HCT116 (cell line): ENCODE measurements around the gene RGCC. TPM values are rescaled to one million over a fixed set of nuclear protein-coding genes. Genes with fewer than 3 reads are reported as not detected.
"Not testable (repeated sequence)": the region's sequence is repeated elsewhere in the genome, so short reads cannot be mapped to it uniquely, and the experiment has no call there.

ENCODE experiments used
- ATAC-seq: fragments of 200-7000 bp; cut with Tn5 transposase; 2 replicates; pipeline ENCODE4 v1.9.1; 2020; ENCODE audit warnings: mild to moderate bottlenecking, moderate library complexity
- BruUV-seq: library from RNA; stranded (reverse); fragments of 400-500 nt; replicated peaks from 2 replicates; lab custom pipeline; 2021; lab: Mats Ljungman, UMichigan
- CTCF ChIA-PET: fragments of 300-600 bp; sonication (Branson Sonifier 250); formaldehyde crosslinking; loops from one replicate; lab custom pipeline; 2021; ENCODE audit warnings: antibody characterized with exemption; lab: Charles Lee
- POLR2A ChIA-PET: fragments of 300-600, 350-600 bp; sonication (Branson Sonifier 250); formaldehyde crosslinking; loops from one replicate; lab custom pipeline; 2021; ENCODE audit warnings: antibody characterized with exemption; lab: Charles Lee
- RAD21 ChIA-PET, 2 experiments: fragments of 300-600 bp; sonication (Branson Sonifier 250); formaldehyde crosslinking; loops; one replicate each; lab custom pipeline; 2023; ENCODE audit warnings: low total read pairs in 2 of 2; ENCODE audit not compliant: uncharacterized antibody in 2 of 2, unreplicated experiment in 2 of 2, low non-redundant PET in 1 of 2; lab: Charles Lee
- DNase-seq: peaks from one replicate; pipeline ENCODE4 v3.0.0-alpha.2; 2010; ENCODE audit warnings: low read depth, low spot score
- H2AFZ ChIP-seq: fragments of 200-600 bp; shearing (Covaris generic), sonication (generic); 2 replicates; pipeline ENCODE4 v1.6.1; 2017; ENCODE audit warnings: low read depth, mixed run types, mixed read lengths, antibody characterized with exemption, low read length; ENCODE audit not compliant: poor library complexity, severe bottlenecking
- H3K27ac ChIP-seq: 2 replicates; pipeline ENCODE4 v1.5.1; 2012; ENCODE audit warnings: low read depth, low read length
- H3K27me3 ChIP-seq: fragments of 200-600 bp; sonication (generic); 2 replicates; pipeline ENCODE4 v1.6.1; 2016; ENCODE audit warnings: mixed run types, low read length, mixed read lengths; ENCODE audit not compliant: insufficient read depth
- H3K36me3 ChIP-seq, 2 experiments: fragments of 200-500 bp in 1 of 2; fragments of 200-600 bp in 1 of 2; sonication (Bioruptor generic) in 1 of 2; sonication (generic) in 1 of 2; 2 replicates each; pipeline versions ENCODE4 v1.5.1 to v1.6.1; 2014 to 2016; ENCODE audit warnings: low read length in 2 of 2, inconsistent platforms in 1 of 2, mixed read lengths in 1 of 2, mixed run types in 1 of 2; ENCODE audit not compliant: insufficient read depth in 2 of 2, control insufficient read depth in 1 of 2
- H3K4me1 ChIP-seq, 2 experiments: fragments of 200-600 bp in 1 of 2; sonication (generic) in 1 of 2; 2 replicates each; pipeline versions ENCODE4 v1.5.1 to v1.6.1; 2012 to 2017; ENCODE audit warnings: low read length in 2 of 2, inconsistent platforms in 1 of 2, mild to moderate bottlenecking in 1 of 2, mixed read lengths in 1 of 2, mixed run types in 1 of 2, moderate library complexity in 1 of 2; ENCODE audit not compliant: insufficient read depth in 2 of 2, control insufficient read depth in 1 of 2
- H3K4me2 ChIP-seq: fragments of 200-600 bp; sonication (generic); 2 replicates; pipeline ENCODE4 v1.6.1; 2017; ENCODE audit warnings: mixed run types, low read length, mixed read lengths
- H3K4me3 ChIP-seq, 2 experiments: fragments of 200-600 bp in 1 of 2; sonication (generic) in 1 of 2; replicated peaks in 1 of 2; 2 replicates each; pipeline ENCODE4 v1.5.1; 2011 to 2016; ENCODE audit warnings: low read length in 2 of 2, control low read depth in 1 of 2, low read depth in 1 of 2, mild to moderate bottlenecking in 1 of 2, mixed read lengths in 1 of 2, mixed run types in 1 of 2
- H3K79me2 ChIP-seq: fragments of 200-600 bp; sonication (generic); 2 replicates; pipeline ENCODE4 v1.6.1; 2017; ENCODE audit warnings: mild to moderate bottlenecking, mixed run types, low read length, moderate library complexity, mixed read lengths; ENCODE audit not compliant: insufficient read depth
- H3K9ac ChIP-seq: fragments of 200-600 bp; sonication (generic); 2 replicates; pipeline ENCODE4 v1.6.1; 2016; ENCODE audit warnings: low read length, mixed read lengths
- H3K9me2 ChIP-seq: fragments of 200-600 bp; sonication (generic), shearing (Covaris generic); 2 replicates; pipeline ENCODE4 v1.6.1; 2017; ENCODE audit warnings: mixed run types, mild to moderate bottlenecking, moderate library complexity; ENCODE audit not compliant: insufficient read depth
- H3K9me3 ChIP-seq, 2 experiments: fragments of 200-500 bp in 1 of 2; fragments of 200-600 bp in 1 of 2; sonication (Bioruptor generic) in 1 of 2; sonication (generic) in 1 of 2; 2 replicates each; pipeline ENCODE4 v1.6.1; 2014 to 2017; ENCODE audit warnings: low read length in 2 of 2, mixed read lengths in 2 of 2, inconsistent platforms in 1 of 2, low read depth in 1 of 2, mild to moderate bottlenecking in 1 of 2, mixed run types in 1 of 2, moderate library complexity in 1 of 2; ENCODE audit not compliant: control insufficient read depth in 1 of 2, insufficient read depth in 1 of 2
- H4K20me1 ChIP-seq: fragments of 200-600 bp; sonication (generic), shearing (Covaris generic); 2 replicates; pipeline ENCODE4 v1.6.1; 2017; ENCODE audit warnings: mixed run types, mild to moderate bottlenecking, moderate library complexity; ENCODE audit not compliant: insufficient read depth
- CEBPB ChIP-seq: IDR thresholded peaks from 2 replicates; pipeline ENCODE4 v1.6.1; 2012; ENCODE audit warnings: low read depth
- ELF1 ChIP-seq: IDR thresholded peaks from 2 replicates; pipeline ENCODE4 v1.6.1; 2012; ENCODE audit warnings: low read depth, borderline replicate concordance
- EZH2 ChIP-seq: fragments of 200-600 bp; sonication (generic); IDR thresholded peaks from 2 replicates; pipeline ENCODE4 v1.6.1; 2017; ENCODE audit warnings: antibody characterized with exemption, mixed run types
- EZH2phosphoT487 ChIP-seq: fragments of 200-600 bp; IDR thresholded peaks from 2 replicates; pipeline ENCODE4 v1.6.1; 2018; ENCODE audit warnings: antibody characterized with exemption, borderline replicate concordance
- FOSL1 ChIP-seq: IDR thresholded peaks from 2 replicates; pipeline ENCODE4 v1.6.1; 2012; ENCODE audit warnings: low read depth
- JUND ChIP-seq: IDR thresholded peaks from 2 replicates; pipeline ENCODE4 v1.6.1; 2012
- MAX ChIP-seq: IDR thresholded peaks from 2 replicates; pipeline ENCODE4 v1.6.1; 2012
- POLR2A ChIP-seq: IDR thresholded peaks from 2 replicates; pipeline ENCODE4 v1.7.0; 2011; ENCODE audit warnings: borderline replicate concordance; ENCODE audit not compliant: insufficient read depth, insufficient read length; ENCODE audit errors: extremely low read depth
- RAD21 ChIP-seq: IDR thresholded peaks from 2 replicates; pipeline ENCODE4 v1.6.1; 2012; ENCODE audit warnings: low read depth, mild to moderate bottlenecking
- SP1 ChIP-seq: IDR thresholded peaks from 2 replicates; pipeline ENCODE4 v1.6.1; 2012; ENCODE audit warnings: low read depth
- SRF ChIP-seq: IDR thresholded peaks from 2 replicates; pipeline ENCODE4 v1.6.1; 2012; ENCODE audit warnings: low read depth
- TCF7L2 ChIP-seq: IDR thresholded peaks from 2 replicates; pipeline ENCODE4 v1.7.0; 2011; ENCODE audit warnings: borderline replicate concordance, inconsistent platforms; ENCODE audit not compliant: insufficient read depth, insufficient read length; ENCODE audit errors: extremely low read depth
- ZBTB33 ChIP-seq: IDR thresholded peaks from 2 replicates; pipeline ENCODE4 v1.6.1; 2011; ENCODE audit warnings: mild to moderate bottlenecking, low read length, moderate library complexity; ENCODE audit not compliant: insufficient replicate concordance; ENCODE audit errors: extremely low read depth
- ZFX ChIP-seq: fragments of 450-650 bp; IDR thresholded peaks from 2 replicates; pipeline ENCODE4 v1.6.1; 2017
- ZNF274 ChIP-seq: fragments of 200-500 bp; sonication (Bioruptor generic); IDR thresholded peaks from 2 replicates; pipeline ENCODE4 v1.6.1; 2014; ENCODE audit warnings: mild to moderate bottlenecking, low read depth, low read length, inconsistent platforms
- intact Hi-C: fragments of 100-400 bp; cut with micrococcal nuclease; formaldehyde crosslinking; loops from 2 replicates; pipeline ENCODE4 v1.10.0; 2022
- total RNA-seq: library from RNA; stranded (reverse); gene quantifications from one replicate; pipeline ENCODE4 v1.2.1, GENCODE V29; 2021; ENCODE audit not compliant: unreplicated experiment

Gene RGCC
- total RNA-seq, 1 experiment from 2014 or later: 3.2 TPM

GRCh38 chr13:41504657-41505056, 47.3 kb downstream of the RGCC start:
- H3K9ac ChIP-seq, ATAC-seq, POLR2A ChIA-PET, H3K9me3 ChIP-seq, RAD21 ChIA-PET, H3K27me3 ChIP-seq, H4K20me1 ChIP-seq, H3K4me2 ChIP-seq, DNase-seq, H3K27ac ChIP-seq, H3K79me2 ChIP-seq, BruUV-seq, H3K4me1 ChIP-seq, CTCF ChIA-PET, intact Hi-C loops, H3K9me2 ChIP-seq, H3K36me3 ChIP-seq, H3K4me3 ChIP-seq, H2AFZ ChIP-seq: not testable (repeated sequence)

GRCh38 chr13:41505209-41505835, 48.0 kb downstream of the RGCC start:
- no peak overlapping the region for H3K4me3 ChIP-seq
- no peak overlapping the region for H2AFZ ChIP-seq
- no TSS peak for BruUV-seq
- H3K4me1 ChIP-seq: peaks cover 0 to 7% of the 10 kb centered on the region in 2 experiments; a peak in 2 of 4 replicates
- ATAC-seq (no peak), DNase-seq (no peak)
- ChIA-PET RAD21 (no interaction called here), CTCF (no interaction called here), POLR2A (no interaction called here)
- H3K27me3 ChIP-seq: no peaks in the 10 kb centered on the region
- H3K9me2 ChIP-seq: no peaks in the 10 kb centered on the region
- TF ChIP-seq POLR2A (no peak), SRF (no peak), MAX (no peak), ELF1 (no peak), ZNF274 (no peak), FOSL1 (no peak), JUND (no peak), CEBPB (no peak), SP1 (no peak), RAD21 (no peak), TCF7L2 (no peak), EZH2 (no peak), EZH2phosphoT487 (no peak), ZFX (no peak), ZBTB33 (no peak)
- no peaks in the 10 kb centered on the region for H3K36me3 ChIP-seq
- H3K27ac ChIP-seq: no peak overlapping the region
- no peak overlapping the region for H3K4me2 ChIP-seq
- intact Hi-C loops: no loop called here
- H4K20me1 ChIP-seq: no peaks in the 10 kb centered on the region
- H3K9me3 ChIP-seq: no peaks in the 10 kb centered on the region
- H3K79me2 ChIP-seq: no peaks in the 10 kb centered on the region
- no peak overlapping the region for H3K9ac ChIP-seq
